Bronchial epithelial cell (primary cell): ENCODE results near the gene MYMK. TPM values are rescaled to one million over a fixed set of nuclear protein-coding genes. Genes with fewer than 3 reads are reported as not detected.

Source experiments
- DNase-seq: peaks from one replicate; pipeline ENCODE4 v3.0.0-alpha.2; 2010; ENCODE audit warnings: low read depth
- FAIRE-seq: peaks from 2 replicates; lab custom pipeline; 2011; peaks lifted over from hg19 to GRCh38; lab: Jason Lieb, UNC
- H3K27me3 ChIP-seq: 2 replicates; pipeline ENCODE4 v1.5.1; 2011; ENCODE audit warnings: low read length; ENCODE audit not compliant: control insufficient read depth, insufficient read depth
- H3K36me3 ChIP-seq: 2 replicates; pipeline ENCODE4 v1.5.1; 2011; ENCODE audit warnings: low read length; ENCODE audit not compliant: control insufficient read depth, insufficient read depth
- H3K4me3 ChIP-seq: 2 replicates; pipeline ENCODE4 v1.5.1; 2011; ENCODE audit warnings: mild to moderate bottlenecking, low read depth, low read length, control low read depth
- total RNA-seq: library from RNA; depleted of rRNA; stranded (reverse); fragments of >200 nt; gene quantifications from 2 replicates; pipeline ENCODE4 v1.2.1, GENCODE V29; 2014
- TF ChIP-seq, protein P1 (sequence below): IDR thresholded peaks from 2 replicates; pipeline ENCODE4 v1.5.1; 2011; ENCODE audit warnings: mild to moderate bottlenecking, moderate library complexity, low read length, control low read depth, inconsistent platforms; ENCODE audit not compliant: insufficient read depth, severe bottlenecking

The MYMK gene
- total RNA-seq, 1 donor from 2014 or later: not detected

GRCh38 chr9:133478851-133479711 lies 45.7 kb downstream of the MYMK start, which contains the start of gene SLC2A6:
Gene SLC2A6 (minus strand): TSS chr9:133479099. CDS start chr9:133479059, 40 bp downstream.
- DNase-seq: peak; percentile 68
- TF ChIP-seq, protein P1, sequence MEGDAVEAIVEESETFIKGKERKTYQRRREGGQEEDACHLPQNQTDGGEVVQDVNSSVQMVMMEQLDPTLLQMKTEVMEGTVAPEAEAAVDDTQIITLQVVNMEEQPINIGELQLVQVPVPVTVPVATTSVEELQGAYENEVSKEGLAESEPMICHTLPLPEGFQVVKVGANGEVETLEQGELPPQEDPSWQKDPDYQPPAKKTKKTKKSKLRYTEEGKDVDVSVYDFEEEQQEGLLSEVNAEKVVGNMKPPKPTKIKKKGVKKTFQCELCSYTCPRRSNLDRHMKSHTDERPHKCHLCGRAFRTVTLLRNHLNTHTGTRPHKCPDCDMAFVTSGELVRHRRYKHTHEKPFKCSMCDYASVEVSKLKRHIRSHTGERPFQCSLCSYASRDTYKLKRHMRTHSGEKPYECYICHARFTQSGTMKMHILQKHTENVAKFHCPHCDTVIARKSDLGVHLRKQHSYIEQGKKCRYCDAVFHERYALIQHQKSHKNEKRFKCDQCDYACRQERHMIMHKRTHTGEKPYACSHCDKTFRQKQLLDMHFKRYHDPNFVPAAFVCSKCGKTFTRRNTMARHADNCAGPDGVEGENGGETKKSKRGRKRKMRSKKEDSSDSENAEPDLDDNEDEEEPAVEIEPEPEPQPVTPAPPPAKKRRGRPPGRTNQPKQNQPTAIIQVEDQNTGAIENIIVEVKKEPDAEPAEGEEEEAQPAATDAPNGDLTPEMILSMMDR: no peak
- no peak for FAIRE-seq
- Histone ChIP-seq H3K36me3 (peaks cover 4% of the 10 kb centered on the region), H3K27me3 (no peaks in the 10 kb centered on the region), H3K4me3 (peak within 1 kb of the TSS; percentile 54)

GRCh38 chr9:133477992-133478850 lies 46.5 kb downstream of the MYMK start:
- TF ChIP-seq, protein P1: no peak
- H3K4me3 ChIP-seq: peak overlapping the region; percentile 54
- DNase-seq: peak; percentile 23
- peaks cover 4% of the 10 kb centered on the region for H3K36me3 ChIP-seq
- no peak for FAIRE-seq
- H3K27me3 ChIP-seq: no peaks in the 10 kb centered on the region

DNA sequence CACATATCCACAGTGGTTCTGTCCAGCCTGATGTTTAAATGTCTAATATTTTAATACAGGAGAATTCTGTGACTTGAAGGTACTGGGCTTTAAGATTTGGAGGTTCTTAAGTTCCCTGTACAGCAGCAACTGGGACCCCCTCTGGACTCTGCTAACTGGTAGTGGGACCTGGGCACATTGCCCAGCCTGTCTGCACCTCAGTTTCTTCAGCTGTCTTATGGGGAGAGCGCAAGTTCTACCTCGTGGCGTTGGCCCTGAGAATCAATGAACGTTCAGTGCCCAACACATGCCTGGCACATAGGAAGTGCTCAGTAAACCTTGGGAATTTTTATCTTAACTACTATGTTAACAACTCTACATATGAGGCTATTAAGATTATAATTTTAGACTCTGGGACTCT lies 47.3 kb downstream of the MYMK start:
- no peak overlapping the region for H3K4me3 ChIP-seq
- DNase-seq: no peak
- FAIRE-seq: no peak
- H3K36me3 ChIP-seq: peaks cover 4% of the 10 kb centered on the region
- H3K27me3 ChIP-seq: no peaks in the 10 kb centered on the region
- TF ChIP-seq, protein P1: no peak

- TF ChIP-seq, protein P1: no peak
- Histone ChIP-seq H3K36me3 (peaks cover 4% of the 10 kb centered on the region), H3K27me3 (no peaks in the 10 kb centered on the region), H3K4me3 (no peak overlapping the region)
- FAIRE-seq (no peak), DNase-seq (no peak)
These were observed 47.8 kb downstream of the MYMK start for GRCh38 chr9:133476941-133477340.

DNA sequence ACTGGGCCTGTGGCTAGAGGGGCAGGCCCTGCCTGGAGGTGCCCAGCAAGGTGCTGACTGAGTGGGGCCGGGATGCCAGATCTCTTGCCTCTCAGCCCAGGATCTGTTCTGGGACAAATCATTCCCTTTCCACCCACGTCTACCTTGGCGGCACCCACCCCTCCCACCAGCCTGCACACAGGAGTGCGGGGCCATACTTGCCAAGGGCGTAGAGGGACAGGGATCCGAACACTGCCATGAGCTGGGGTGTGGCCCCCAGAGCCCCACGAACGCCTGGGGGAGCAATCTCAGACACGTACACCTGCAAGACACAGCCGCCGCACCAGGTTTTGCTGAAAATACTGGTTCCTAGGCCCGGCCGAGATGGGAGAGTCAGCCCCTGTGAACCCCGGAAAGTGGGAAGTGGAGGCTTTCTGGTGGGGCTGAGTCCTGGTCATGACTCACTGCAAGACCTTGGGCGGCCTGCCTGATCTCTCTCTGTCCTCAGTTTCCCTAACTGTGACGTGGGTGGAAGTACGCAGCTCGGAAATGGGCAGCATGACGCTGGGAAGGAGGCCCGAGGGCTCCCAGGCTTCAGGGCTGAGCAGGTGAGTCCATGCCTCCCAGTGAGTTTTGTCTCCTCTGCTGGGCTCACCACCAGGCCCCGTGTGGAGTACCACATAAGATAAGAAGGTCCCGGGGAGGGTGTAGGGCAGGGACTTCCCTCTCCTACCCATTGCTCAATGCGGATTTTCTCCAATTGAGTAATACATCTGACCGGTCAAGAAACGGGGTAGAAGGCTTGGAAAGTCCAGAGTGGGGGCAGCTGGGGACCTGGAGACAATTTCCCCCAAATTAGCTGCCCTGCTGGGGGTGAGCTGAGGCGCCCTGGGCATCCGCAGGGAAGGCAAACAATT lies 48.5 kb downstream of the MYMK start:
- no peak overlapping the region for H3K4me3 ChIP-seq
- DNase-seq (no peak), FAIRE-seq (no peak)
- TF ChIP-seq, protein P1: no peak
- no peaks in the 10 kb centered on the region for H3K27me3 ChIP-seq
- H3K36me3 ChIP-seq: peaks cover 6% of the 10 kb centered on the region
